CD4-positive, alpha-beta T cell treated with Interleukin-12 subunit alpha and Interleukin-12 subunit beta, for 1 hour (primary cell): ENCODE data around the gene OMG.

Source experiments
- DNase-seq: peaks from one replicate; pipeline ENCODE4 v3.0.0-alpha.2; 2020

OMG gene

GRCh38 chr17:31261601-31262000 is 35.4 kb downstream of the OMG start:
- DNase-seq = no peak

DNA sequence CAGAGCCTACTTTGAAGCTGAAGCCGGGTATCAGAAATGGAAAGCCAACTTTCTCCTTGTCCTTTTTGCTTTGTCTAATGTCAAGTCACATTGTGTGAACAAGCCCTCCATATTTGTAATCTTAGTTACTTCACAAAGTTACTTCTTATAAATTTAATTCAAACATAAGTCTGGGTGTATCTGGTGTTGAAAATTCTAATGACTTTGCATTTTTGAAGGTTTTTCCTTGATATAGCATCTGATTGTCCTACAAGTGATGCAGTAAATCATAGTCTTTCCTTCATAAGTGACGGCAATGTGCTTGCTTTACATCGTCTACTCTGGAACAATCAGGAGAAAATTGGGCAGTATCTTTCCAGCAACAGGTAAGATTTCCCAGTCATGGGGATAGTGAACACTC is 36.9 kb downstream of the OMG start:
- DNase-seq = no peak

- no peak for DNase-seq
Measured at GRCh38 chr17:31256936-31257335, 40.1 kb downstream of the OMG start.

GRCh38 chr17:31254654-31255053 is 42.4 kb downstream of the OMG start:
- DNase-seq = no peak

- no peak for DNase-seq
Measured at GRCh38 chr17:31252741-31253140, 44.3 kb downstream of the OMG start.

DNA sequence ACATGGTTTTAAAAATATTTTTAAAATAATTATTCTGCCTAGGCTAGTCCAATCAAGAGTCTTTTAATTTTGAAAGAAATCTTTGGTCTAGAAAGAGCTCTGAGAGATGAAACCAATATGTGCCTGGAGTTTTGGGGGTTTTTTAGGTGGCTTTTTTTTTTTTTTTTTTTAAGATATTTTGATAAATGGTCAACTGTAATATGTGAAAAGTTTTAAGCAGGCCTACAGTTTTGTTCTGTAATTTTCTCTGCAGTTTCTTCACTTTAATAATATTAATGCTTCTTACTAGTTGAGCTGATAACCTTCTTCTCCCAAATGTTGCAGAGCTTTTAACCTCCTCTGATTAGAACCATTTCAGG is 45.1 kb downstream of the OMG start:
- no peak for DNase-seq

GRCh38 chr17:31251105-31251969 is 45.7 kb downstream of the OMG start:
- DNase-seq = no peak

- no peak for DNase-seq
Measured at GRCh38 chr17:31250229-31250628, 46.8 kb downstream of the OMG start.

GRCh38 chr17:31249835-31250141 is 47.3 kb downstream of the OMG start:
- no peak for DNase-seq

- DNase-seq = no peak
Measured at GRCh38 chr17:31248986-31249834, 47.8 kb downstream of the OMG start.
